Measurements from ENCODE around the gene SGF29.

DNA sequence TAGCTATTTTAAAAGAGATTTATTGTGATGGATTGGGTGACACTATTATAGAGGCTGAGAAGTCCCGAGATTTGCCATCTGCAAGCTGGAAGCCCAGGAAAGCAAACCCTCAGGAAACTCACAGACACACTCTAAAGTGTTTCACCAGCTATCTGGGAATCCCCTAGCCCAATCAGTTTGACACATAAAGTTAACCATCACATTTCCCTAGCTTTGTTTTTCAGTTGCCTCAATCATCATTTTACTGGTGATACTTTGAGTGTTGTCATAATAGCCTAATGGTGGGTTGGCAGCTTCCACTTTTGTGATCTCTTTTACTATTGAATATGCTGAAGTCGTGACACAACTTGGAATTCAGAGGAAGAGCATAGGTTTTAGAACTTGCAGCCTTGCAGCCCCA, 1.8 kb downstream of the SGF29 start:
- TF ChIP-seq CTCF (conservative IDR thresholded peaks at IDR 0.05 in 1 of 2, IDR thresholded peaks at IDR 0.05 in 1 of 2; ENCODE audit: low read depth in 1 of 2, low read length in 2 of 2) = no peak
- no peak for TF ChIP-seq EZH2 (IDR thresholded peaks at IDR 0.05; ENCODE audit: low read length, missing control alignments)
